Prostate gland (tissue), 2 donors: ENCODE data around the gene RBFOX1. TPM values are rescaled to one million over a fixed set of nuclear protein-coding genes. Genes with fewer than 3 reads are reported as not detected.

ENCODE experiments used
- DNase-seq: peaks from one replicate; pipeline ENCODE4 v3.0.0-alpha.2; 2019; ENCODE audit warnings: low spot score
- H3K27ac ChIP-seq, 2 donors: fragments of 200-600 bp; sonication (generic); 2 replicates each; pipeline ENCODE4 v1.5.1; 2017 to 2019
- H3K27me3 ChIP-seq: fragments of 200-600 bp; sonication (generic); replicated peaks from 2 replicates; pipeline ENCODE4 v1.5.1; 2019; ENCODE audit not compliant: insufficient read depth
- H3K36me3 ChIP-seq, 2 donors: fragments of 200-600 bp; sonication (generic); 1 replicate in 1 of 2; 2 replicates in 1 of 2; pipeline versions ENCODE4 v1.5.1 to v1.8.1; 2017 to 2019
- H3K4me1 ChIP-seq: fragments of 200-600 bp; sonication (generic); replicated peaks from 2 replicates; pipeline ENCODE4 v1.5.1; 2019
- H3K4me3 ChIP-seq, 2 donors: fragments of 200-600 bp; sonication (generic); 2 replicates each; pipeline ENCODE4 v1.5.1; 2017 to 2019
- H3K9me3 ChIP-seq: fragments of 200-600 bp; sonication (generic); 2 replicates; pipeline ENCODE4 v1.5.1; 2017
- POLR2A ChIP-seq: fragments of 450-650 bp; IDR thresholded peaks from one replicate; pipeline ENCODE4 v1.6.1; 2016; ENCODE audit warnings: antibody characterized with exemption, mild to moderate bottlenecking
- POLR2AphosphoS5 ChIP-seq: sonication (generic); formaldehyde crosslinking; IDR thresholded peaks from one replicate; pipeline ENCODE4 v1.6.1; 2017; ENCODE audit warnings: antibody characterized with exemption
- WGBS: methylation state at CpG from one replicate; pipeline ENCODE4 v1.1.5; 2018; 5-methylcytosine and 5-hydroxymethylcytosine counted together
- intact Hi-C: fragments of 100-400 bp; cut with DNase I; formaldehyde crosslinking; loops from one replicate; pipeline ENCODE4 v1.14.2; 2022
- total RNA-seq, 2 donors: library from RNA; depleted of rRNA; stranded (reverse); fragments of >200 nt; gene quantifications; one replicate each; pipeline ENCODE4 v1.1.0, GENCODE V29; 2016
- TF ChIP-seq, protein P1 (sequence below), 4 experiments: fragments of 200-600 bp in 2 of 4; fragments of 450-650 bp in 2 of 4; sonication (generic) in 2 of 4; IDR thresholded peaks; 1 replicate in 3 of 4; 2 replicates in 1 of 4; pipeline ENCODE4 v1.5.1; 2016 to 2019; ENCODE audit warnings: antibody characterized with exemption in 4 of 4, mild to moderate bottlenecking in 2 of 4, moderate library complexity in 2 of 4

Gene RBFOX1
- total RNA-seq, 2 donors from 2014 or later, result 1.3 to 1.5 TPM

GRCh38 chr16:7714775-7715174 lies 382.1 kb downstream of the RBFOX1 start:
- Histone ChIP-seq H3K4me3 (no peak overlapping the region), H3K36me3 (no peaks in the 10 kb centered on the region), H3K27ac (no peak overlapping the region), H3K9me3 (no peaks in the 10 kb centered on the region), H3K27me3 (no peaks in the 10 kb centered on the region), H3K4me1 (no peaks in the 10 kb centered on the region)
- no peak for DNase-seq
- TF ChIP-seq, protein P1, sequence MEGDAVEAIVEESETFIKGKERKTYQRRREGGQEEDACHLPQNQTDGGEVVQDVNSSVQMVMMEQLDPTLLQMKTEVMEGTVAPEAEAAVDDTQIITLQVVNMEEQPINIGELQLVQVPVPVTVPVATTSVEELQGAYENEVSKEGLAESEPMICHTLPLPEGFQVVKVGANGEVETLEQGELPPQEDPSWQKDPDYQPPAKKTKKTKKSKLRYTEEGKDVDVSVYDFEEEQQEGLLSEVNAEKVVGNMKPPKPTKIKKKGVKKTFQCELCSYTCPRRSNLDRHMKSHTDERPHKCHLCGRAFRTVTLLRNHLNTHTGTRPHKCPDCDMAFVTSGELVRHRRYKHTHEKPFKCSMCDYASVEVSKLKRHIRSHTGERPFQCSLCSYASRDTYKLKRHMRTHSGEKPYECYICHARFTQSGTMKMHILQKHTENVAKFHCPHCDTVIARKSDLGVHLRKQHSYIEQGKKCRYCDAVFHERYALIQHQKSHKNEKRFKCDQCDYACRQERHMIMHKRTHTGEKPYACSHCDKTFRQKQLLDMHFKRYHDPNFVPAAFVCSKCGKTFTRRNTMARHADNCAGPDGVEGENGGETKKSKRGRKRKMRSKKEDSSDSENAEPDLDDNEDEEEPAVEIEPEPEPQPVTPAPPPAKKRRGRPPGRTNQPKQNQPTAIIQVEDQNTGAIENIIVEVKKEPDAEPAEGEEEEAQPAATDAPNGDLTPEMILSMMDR (IDR thresholded peaks at IDR 0.05), result no peak
- no peak for TF ChIP-seq POLR2A
- no peak for TF ChIP-seq POLR2AphosphoS5
- WGBS, result 92% methylated on average over 2 of the region's 2 CpGs
- intact Hi-C loops, result no loop called here

DNA sequence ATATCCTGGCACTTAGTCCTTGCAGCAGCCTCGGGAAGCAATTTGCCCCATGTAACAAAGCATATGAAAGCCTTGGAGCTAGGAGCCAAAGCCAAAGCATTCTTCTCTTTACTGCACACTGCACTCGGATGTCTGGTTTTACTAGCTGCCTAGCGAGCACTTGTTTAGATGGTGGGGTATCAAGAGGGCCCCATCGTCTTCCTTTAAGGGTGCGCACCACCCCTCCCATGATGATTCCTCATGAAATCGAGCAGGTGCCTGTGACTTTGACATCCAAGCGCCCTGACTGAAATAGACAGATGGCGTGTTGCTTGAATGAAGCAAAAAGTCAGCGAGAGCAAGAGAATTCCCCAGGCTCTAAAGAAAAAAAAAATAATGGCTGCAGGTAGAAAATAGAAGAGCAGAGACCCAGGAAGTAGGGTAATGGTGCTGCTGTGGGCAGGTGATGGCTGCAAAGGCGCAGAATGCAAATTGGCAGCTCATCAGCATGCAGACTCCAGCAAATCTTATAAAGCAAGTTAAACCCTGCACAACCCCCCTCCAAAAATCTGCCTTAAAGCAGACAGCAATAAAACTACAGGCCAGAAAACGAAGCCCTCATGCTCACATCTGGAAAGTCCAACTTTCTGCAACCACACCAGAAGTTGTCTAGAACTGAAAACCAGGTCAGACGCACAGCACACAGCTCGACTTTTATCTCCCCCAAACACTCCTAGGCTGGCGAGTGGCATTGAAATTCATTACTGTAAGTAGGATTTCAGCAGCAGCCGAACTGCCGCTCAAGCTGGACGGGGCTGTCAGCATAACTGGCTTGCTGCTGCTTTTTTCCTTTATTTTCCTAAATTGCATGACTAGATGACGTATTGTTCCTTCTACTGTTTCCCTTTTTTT lies 384.3 kb downstream of the RBFOX1 start:
- no peaks in the 10 kb centered on the region for H3K27me3 ChIP-seq
- 23% methylated on average over 18 of the region's 18 CpGs for WGBS
- intact Hi-C loops, result no loop called here
- H3K36me3 ChIP-seq, result no peaks in the 10 kb centered on the region
- no peak for DNase-seq
- TF ChIP-seq, protein P1 (IDR thresholded peaks at IDR 0.05), result no peak
- TF ChIP-seq POLR2A, result no peak
- no peak for TF ChIP-seq POLR2AphosphoS5
- no peak overlapping the region for H3K27ac ChIP-seq
- no peak overlapping the region for H3K4me3 ChIP-seq
- H3K4me1 ChIP-seq, result no peaks in the 10 kb centered on the region
- no peaks in the 10 kb centered on the region for H3K9me3 ChIP-seq

DNA sequence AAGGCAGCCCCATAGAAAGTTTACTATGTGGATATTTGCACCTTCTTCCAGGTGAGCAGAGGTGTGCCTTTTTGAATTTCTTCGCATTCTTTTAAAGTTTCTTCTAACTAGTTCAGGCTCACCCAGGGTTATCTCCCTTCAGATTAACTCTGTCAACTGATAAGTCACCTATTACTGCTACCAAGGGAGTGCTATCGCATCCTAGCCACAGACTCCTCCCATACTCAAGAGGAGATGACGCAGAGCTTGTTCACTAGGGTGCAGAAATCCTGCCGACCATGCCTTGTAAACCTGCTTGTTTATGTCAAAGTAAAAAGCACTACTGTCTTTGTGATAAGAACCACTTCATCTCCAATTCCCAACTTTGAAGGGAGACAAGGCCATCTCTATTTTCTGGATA lies 390.1 kb downstream of the RBFOX1 start:
- no peaks in the 10 kb centered on the region for H3K4me1 ChIP-seq
- H3K9me3 ChIP-seq, result no peaks in the 10 kb centered on the region
- TF ChIP-seq, protein P1 (IDR thresholded peaks at IDR 0.05), result no peak
- H3K4me3 ChIP-seq, result no peak overlapping the region
- H3K36me3 ChIP-seq, result no peaks in the 10 kb centered on the region
- H3K27me3 ChIP-seq, result no peaks in the 10 kb centered on the region
- intact Hi-C loops, result no loop called here
- no peak overlapping the region for H3K27ac ChIP-seq
- 37% methylated on average over 4 of the region's 4 CpGs for WGBS
- no peak for DNase-seq

GRCh38 chr16:7731141-7731540 lies 398.5 kb downstream of the RBFOX1 start:
- H3K4me1 ChIP-seq, result no peaks in the 10 kb centered on the region
- H3K27me3 ChIP-seq, result no peaks in the 10 kb centered on the region
- WGBS, result 26% methylated on average over 5 of the region's 5 CpGs
- no peak overlapping the region for H3K4me3 ChIP-seq
- no peaks in the 10 kb centered on the region for H3K9me3 ChIP-seq
- TF ChIP-seq POLR2AphosphoS5 (peak; percentile 41), POLR2A (no peak)
- no peaks in the 10 kb centered on the region for H3K36me3 ChIP-seq
- no peak overlapping the region for H3K27ac ChIP-seq
- DNase-seq, result peak; percentile 5
- intact Hi-C loops, result no loop called here

DNA sequence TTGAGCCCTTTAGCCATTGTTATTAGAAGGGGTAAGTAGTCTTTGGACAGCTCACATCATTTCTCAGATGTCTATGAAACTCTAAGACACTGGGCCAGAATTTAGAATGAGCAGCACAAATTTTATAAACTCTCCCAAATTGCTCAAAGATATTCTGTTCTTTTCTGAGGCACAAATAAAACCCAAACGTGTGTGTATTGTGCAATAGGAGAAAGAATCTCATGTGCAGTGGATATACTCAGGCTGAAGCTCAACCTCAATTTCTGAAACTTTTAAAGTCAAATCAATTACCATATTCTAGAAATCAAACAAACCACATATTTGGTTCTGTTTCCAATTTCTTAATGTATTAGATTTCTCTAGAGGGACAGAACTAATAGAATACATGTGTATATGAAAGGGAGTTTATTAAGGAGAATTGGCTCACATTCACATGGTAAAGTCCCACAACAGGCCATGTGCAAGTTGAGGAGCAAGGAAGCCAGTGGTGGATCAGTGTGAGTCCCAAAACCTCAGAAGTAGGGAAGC lies 403.6 kb downstream of the RBFOX1 start:
- no peak for DNase-seq
- intact Hi-C loops, result no loop called here
- H3K4me1 ChIP-seq, result no peaks in the 10 kb centered on the region
- no peaks in the 10 kb centered on the region for H3K9me3 ChIP-seq
- H3K27me3 ChIP-seq, result no peaks in the 10 kb centered on the region
- no peak overlapping the region for H3K4me3 ChIP-seq
- H3K36me3 ChIP-seq, result no peaks in the 10 kb centered on the region
- no peak for TF ChIP-seq POLR2AphosphoS5
- no peak for TF ChIP-seq POLR2A
- TF ChIP-seq, protein P1 (IDR thresholded peaks at IDR 0.05), result no peak
- WGBS, result 0% methylated on average over 1 of the region's 1 CpG
- H3K27ac ChIP-seq, result no peak overlapping the region
